HG03135 (cell line): ENCODE results near the gene ADRA2A.

Experiments used
- ATAC-seq: cut with Tn5 transposase; IDR thresholded peaks from one replicate; pipeline ENCODE4 v1.9.1; 2021; ENCODE audit warnings: mild to moderate bottlenecking, moderate library complexity; ENCODE audit not compliant: unreplicated experiment

The ADRA2A gene

GRCh38 chr10:111109501-111110242 lies 32.8 kb downstream of the ADRA2A start:
- no peak for ATAC-seq

- ATAC-seq = no peak
Observed at GRCh38 chr10:111110771-111111170, 33.9 kb downstream of the ADRA2A start.

GRCh38 chr10:111112333-111112732 lies 35.5 kb downstream of the ADRA2A start:
- ATAC-seq = no peak

- no peak for ATAC-seq
Observed at GRCh38 chr10:111113238-111113960, 36.6 kb downstream of the ADRA2A start.

GRCh38 chr10:111113961-111114757 lies 37.3 kb downstream of the ADRA2A start:
- ATAC-seq = no peak

- ATAC-seq = no peak
Observed at GRCh38 chr10:111114758-111115500, 38.1 kb downstream of the ADRA2A start.

- no peak for ATAC-seq
Observed at GRCh38 chr10:111116211-111116610, 39.4 kb downstream of the ADRA2A start.

GRCh38 chr10:111116762-111117445 lies 40.1 kb downstream of the ADRA2A start:
- ATAC-seq = no peak

- no peak for ATAC-seq
Observed at GRCh38 chr10:111117528-111118277, 40.9 kb downstream of the ADRA2A start.

- no peak for ATAC-seq
Observed at GRCh38 chr10:111118758-111119157, 41.9 kb downstream of the ADRA2A start.

- no peak for ATAC-seq
Observed at GRCh38 chr10:111119637-111120036, 42.8 kb downstream of the ADRA2A start.

- ATAC-seq = no peak
Observed at GRCh38 chr10:111122127-111122526, 45.3 kb downstream of the ADRA2A start.

- no peak for ATAC-seq
Observed at GRCh38 chr10:111123883-111124282, 47.1 kb downstream of the ADRA2A start.

GRCh38 chr10:111125102-111125501 lies 48.3 kb downstream of the ADRA2A start:
- ATAC-seq = no peak

GRCh38 chr10:111126077-111126476 lies 49.2 kb downstream of the ADRA2A start:
- ATAC-seq = no peak

GRCh38 chr10:111127081-111127848 lies 50.4 kb downstream of the ADRA2A start:
- no peak for ATAC-seq

GRCh38 chr10:111128331-111129180 lies 51.7 kb downstream of the ADRA2A start:
- no peak for ATAC-seq

GRCh38 chr10:111129363-111129762 lies 52.5 kb downstream of the ADRA2A start:
- no peak for ATAC-seq
